ENCODE results near the gene MIER2.

The MIER2 gene

GRCh38 chr19:328025-328505, 16.5 kb downstream of the MIER2 start:
- no peak for DNase-seq

GRCh38 chr19:327291-328024, 17.1 kb downstream of the MIER2 start:
- no peak for DNase-seq

GRCh38 chr19:326871-327270, 17.7 kb downstream of the MIER2 start:
- DNase-seq, result no peak

GRCh38 chr19:325937-326565, 18.5 kb downstream of the MIER2 start:
- DNase-seq, result no peak

- DNase-seq, result no peak
Observed at GRCh38 chr19:325173-325936, 19.2 kb downstream of the MIER2 start.

- no peak for DNase-seq
Observed at GRCh38 chr19:324716-325115, 19.9 kb downstream of the MIER2 start.

- DNase-seq, result no peak
Observed at GRCh38 chr19:322616-323015, 22.0 kb downstream of the MIER2 start.

GRCh38 chr19:318509-318774, 26.2 kb downstream of the MIER2 start:
- DNase-seq, result no peak

GRCh38 chr19:317710-318508, 26.7 kb downstream of the MIER2 start:
- DNase-seq, result no peak

GRCh38 chr19:315811-316210, 28.8 kb downstream of the MIER2 start:
- no peak for DNase-seq

GRCh38 chr19:313988-314815, 30.4 kb downstream of the MIER2 start:
- DNase-seq, result no peak

- DNase-seq, result no peak
Observed at GRCh38 chr19:313169-313987, 31.2 kb downstream of the MIER2 start.

- DNase-seq, result no peak
Observed at GRCh38 chr19:311813-312261, 32.8 kb downstream of the MIER2 start.

- DNase-seq, result no peak
Observed at GRCh38 chr19:310781-311496, 33.7 kb downstream of the MIER2 start.

GRCh38 chr19:310141-310651, 34.4 kb downstream of the MIER2 start:
- DNase-seq, result no peak

GRCh38 chr19:309206-309565, 35.4 kb downstream of the MIER2 start:
- no peak for DNase-seq

GRCh38 chr19:308471-309205, 36.0 kb downstream of the MIER2 start:
- DNase-seq, result no peak

- no peak for DNase-seq
Observed at GRCh38 chr19:307793-308420, 36.7 kb downstream of the MIER2 start.

GRCh38 chr19:307111-307531, 37.5 kb downstream of the MIER2 start:
- no peak for DNase-seq
